EH (cell line): Measurements from ENCODE around the gene KNCN.

Experiments
- DNase-seq: peaks from one replicate; pipeline ENCODE4 v3.0.0-alpha.2; 2015; ENCODE audit warnings: low read depth

Gene KNCN

GRCh38 chr1:46568461-46568891, 17.0 kb upstream of the KNCN start:
- DNase-seq: peak; percentile 43

GRCh38 chr1:46563341-46563740, 11.9 kb upstream of the KNCN start:
- DNase-seq: no peak

- DNase-seq: no peak
These were observed 11.1 kb upstream of the KNCN start for GRCh38 chr1:46562498-46562897.

- no peak for DNase-seq
These were observed 7.5 kb upstream of the KNCN start for GRCh38 chr1:46558966-46559365.

- no peak for DNase-seq
These were observed 6.9 kb upstream of the KNCN start for GRCh38 chr1:46558141-46558963.

GRCh38 chr1:46557403-46557802, 6.0 kb upstream of the KNCN start:
- no peak for DNase-seq

- DNase-seq: peak; percentile 69
These were observed 5.4 kb upstream of the KNCN start for GRCh38 chr1:46556822-46557221.

- no peak for DNase-seq
These were observed 4.6 kb upstream of the KNCN start for GRCh38 chr1:46555826-46556619.

GRCh38 chr1:46554597-46555381, 3.3 kb upstream of the KNCN start:
- no peak for DNase-seq

- DNase-seq: no peak
These were observed 2.8 kb upstream of the KNCN start for GRCh38 chr1:46554236-46554596.

- DNase-seq: no peak
These were observed 2.1 kb upstream of the KNCN start for GRCh38 chr1:46553506-46553905.

- DNase-seq: no peak
These were observed 1.1 kb upstream of the KNCN start for GRCh38 chr1:46552357-46553237.

GRCh38 chr1:46550751-46551231, 656 bp downstream of the KNCN start:
- DNase-seq: no peak

GRCh38 chr1:46549697-46550681, 1.5 kb downstream of the KNCN start:
- peak; percentile 61 for DNase-seq

- peak; percentile 68 for DNase-seq
These were observed 3.7 kb downstream of the KNCN start for GRCh38 chr1:46547481-46548383.

- no peak for DNase-seq
These were observed 5.2 kb downstream of the KNCN start for GRCh38 chr1:46546210-46546609.

- no peak for DNase-seq
These were observed 5.7 kb downstream of the KNCN start for GRCh38 chr1:46545784-46546183.

GRCh38 chr1:46544561-46545240, 6.7 kb downstream of the KNCN start:
- no peak for DNase-seq
